Measurements from ENCODE around the gene ZBP1.

The ZBP1 gene

DNA sequence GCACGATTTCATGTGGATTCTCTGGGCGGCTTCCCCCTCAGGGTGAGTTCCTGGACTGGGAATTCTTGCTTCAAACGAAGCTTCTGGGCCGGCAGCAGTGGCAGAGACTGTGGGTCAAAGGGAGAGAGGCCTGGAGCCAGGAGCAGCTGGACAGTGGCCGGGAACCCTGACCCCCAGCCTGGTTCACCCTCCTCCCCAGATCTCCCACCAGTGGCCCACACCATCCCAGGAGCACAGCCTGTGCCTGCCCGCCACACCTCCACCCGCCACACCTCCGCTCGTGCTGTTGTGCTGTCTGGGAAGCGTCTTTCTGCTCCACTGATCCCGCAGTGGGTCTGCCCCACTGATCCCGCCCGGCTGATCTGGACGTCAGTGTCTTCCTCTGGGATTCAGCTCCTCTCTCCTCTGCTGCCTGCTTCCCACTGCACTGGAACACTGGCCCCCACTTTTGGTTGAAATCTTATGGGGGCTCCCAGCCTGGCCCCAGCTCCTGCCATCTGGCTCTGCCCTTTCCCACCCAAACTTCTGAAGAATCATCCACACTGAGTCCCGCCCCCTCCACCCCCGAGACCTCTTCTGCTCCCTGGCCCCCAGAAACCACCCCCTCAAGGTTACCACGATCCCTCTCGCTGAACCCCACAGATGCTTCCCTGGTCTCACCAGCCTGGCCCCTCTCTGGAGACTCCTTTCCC lies 9.8 kb downstream of the ZBP1 start:
- Histone ChIP-seq H3K9ac (ENCODE audit: insufficient read length, low read depth) (peak overlapping the region; percentile 3), H3K9me3 (ENCODE audit: insufficient read depth, low read length) (no peaks in the 10 kb centered on the region), H3K36me3 (ENCODE audit: insufficient read depth, insufficient read length, low read length) (no peaks in the 10 kb centered on the region), H3K4me3 (ENCODE audit: insufficient read length, low read depth) (no peak overlapping the region), H3K27me3 (ENCODE audit: insufficient read depth, insufficient read length) (no peaks in the 10 kb centered on the region), H3K4me1 (ENCODE audit: insufficient read depth, insufficient read length) (peaks cover 3% of the 10 kb centered on the region)
- DNase-seq (ENCODE audit: low read depth, low spot score): no peak
- TF ChIP-seq ZNF274 (IDR thresholded peaks at IDR 0.05; ENCODE audit: low read depth, low read length) (no peak), YY1 (IDR thresholded peaks at IDR 0.05; ENCODE audit: insufficient read depth, insufficient read length) (no peak), SUZ12 (IDR thresholded peaks at IDR 0.05; ENCODE audit: extremely low read depth, insufficient read depth, insufficient read length) (no peak)

DNA sequence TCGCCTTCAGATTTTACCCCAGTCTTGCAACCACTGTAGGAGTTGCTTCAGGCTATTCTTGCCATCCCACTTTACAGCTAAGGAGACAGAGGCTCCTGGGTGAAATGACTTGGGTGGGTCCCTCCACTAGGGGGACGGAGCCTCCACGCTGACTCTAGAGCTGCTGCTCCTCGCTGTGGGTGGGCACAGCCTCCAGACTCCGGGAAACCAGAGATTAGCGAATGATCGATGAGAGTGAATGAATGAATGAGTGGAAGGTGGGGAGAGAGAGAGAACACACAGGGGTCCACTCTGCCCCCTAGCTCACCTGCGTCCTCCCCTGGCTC lies 10.4 kb downstream of the ZBP1 start:
- no peak for DNase-seq (ENCODE audit: low read depth, low spot score)
- H3K36me3 ChIP-seq (ENCODE audit: insufficient read depth, insufficient read length, low read length): no peaks in the 10 kb centered on the region
- no peaks in the 10 kb centered on the region for H3K27me3 ChIP-seq (ENCODE audit: insufficient read depth, insufficient read length)
- no peaks in the 10 kb centered on the region for H3K9me3 ChIP-seq (ENCODE audit: insufficient read depth, low read length)
- no peak for TF ChIP-seq SUZ12 (IDR thresholded peaks at IDR 0.05; ENCODE audit: extremely low read depth, insufficient read depth, insufficient read length)
- TF ChIP-seq YY1 (IDR thresholded peaks at IDR 0.05; ENCODE audit: insufficient read depth, insufficient read length): no peak
- TF ChIP-seq ZNF274 (IDR thresholded peaks at IDR 0.05; ENCODE audit: low read depth, low read length): no peak
- H3K4me1 ChIP-seq (ENCODE audit: insufficient read depth, insufficient read length): peaks cover 3% of the 10 kb centered on the region
- peak overlapping the region; percentile 3 for H3K9ac ChIP-seq (ENCODE audit: insufficient read length, low read depth)
- no peak overlapping the region for H3K4me3 ChIP-seq (ENCODE audit: insufficient read length, low read depth)

DNA sequence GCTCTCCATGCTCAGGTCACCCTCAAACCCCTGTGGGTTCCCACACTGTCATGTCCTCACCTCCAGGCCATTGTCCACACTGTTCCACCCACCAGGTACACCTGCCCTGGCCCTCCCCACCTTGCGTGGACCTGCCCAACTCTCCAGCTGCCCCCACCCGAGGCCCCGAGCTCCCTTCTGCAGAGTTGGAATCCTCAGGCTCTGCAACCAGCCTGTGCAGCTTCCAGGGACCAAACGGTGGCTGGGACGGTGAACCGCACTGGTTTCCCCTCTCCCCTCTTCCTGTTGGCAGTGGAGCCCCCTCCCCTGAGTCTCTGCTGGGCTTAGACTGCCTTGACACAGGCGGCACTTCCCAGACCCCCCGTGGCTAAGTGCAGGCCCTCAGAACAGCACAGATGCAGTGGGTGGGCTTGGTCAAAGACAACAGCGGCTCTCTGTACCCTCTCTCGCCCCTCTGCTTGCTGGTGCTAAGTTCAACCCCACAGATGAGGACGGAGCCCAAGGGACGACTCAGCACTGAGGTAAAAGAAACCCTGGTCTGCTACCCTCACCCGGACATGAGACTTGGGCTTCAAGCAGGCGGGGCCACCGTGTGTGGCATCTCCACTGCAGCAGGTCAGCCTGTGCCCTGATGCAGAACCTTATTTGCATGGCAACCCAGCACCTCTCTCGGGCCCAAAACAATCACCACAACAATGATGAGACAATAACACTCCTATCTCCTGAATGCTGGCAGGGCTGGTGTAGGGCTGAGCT lies 11.0 kb downstream of the ZBP1 start:
- TF ChIP-seq ZNF274 (IDR thresholded peaks at IDR 0.05; ENCODE audit: low read depth, low read length): no peak
- no peak for TF ChIP-seq YY1 (IDR thresholded peaks at IDR 0.05; ENCODE audit: insufficient read depth, insufficient read length)
- no peak for TF ChIP-seq SUZ12 (IDR thresholded peaks at IDR 0.05; ENCODE audit: extremely low read depth, insufficient read depth, insufficient read length)
- no peak overlapping the region for H3K4me3 ChIP-seq (ENCODE audit: insufficient read length, low read depth)

DNA sequence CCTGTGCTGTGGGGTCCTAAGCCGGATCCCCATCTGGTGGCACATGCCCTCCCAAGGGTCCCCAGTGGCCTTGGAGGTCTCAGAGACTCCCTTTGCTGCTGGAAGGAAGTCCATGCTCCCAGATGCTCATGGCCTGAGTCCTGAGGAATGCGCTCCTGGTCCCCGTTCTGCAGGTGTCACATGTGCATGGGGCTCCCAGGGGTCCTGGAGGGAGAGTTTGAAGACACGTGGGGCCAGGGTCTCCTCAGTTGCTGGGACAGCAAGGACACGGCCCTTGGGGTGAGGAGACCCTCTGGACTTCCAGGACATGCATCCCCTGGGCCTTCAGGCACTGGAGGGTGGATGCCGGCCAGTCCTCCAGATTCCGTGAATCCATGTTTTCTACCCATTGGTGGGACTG lies 11.7 kb downstream of the ZBP1 start:
- H3K9ac ChIP-seq (ENCODE audit: insufficient read length, low read depth): no peak overlapping the region
- H3K9me3 ChIP-seq (ENCODE audit: insufficient read depth, low read length): no peaks in the 10 kb centered on the region
- no peaks in the 10 kb centered on the region for H3K36me3 ChIP-seq (ENCODE audit: insufficient read depth, insufficient read length, low read length)
- TF ChIP-seq SUZ12 (IDR thresholded peaks at IDR 0.05; ENCODE audit: extremely low read depth, insufficient read depth, insufficient read length) (no peak), ZNF274 (IDR thresholded peaks at IDR 0.05; ENCODE audit: low read depth, low read length) (no peak), YY1 (IDR thresholded peaks at IDR 0.05; ENCODE audit: insufficient read depth, insufficient read length) (no peak)
- no peak for DNase-seq (ENCODE audit: low read depth, low spot score)
- H3K27me3 ChIP-seq (ENCODE audit: insufficient read depth, insufficient read length): no peaks in the 10 kb centered on the region
- no peak overlapping the region for H3K4me3 ChIP-seq (ENCODE audit: insufficient read length, low read depth)
- H3K4me1 ChIP-seq (ENCODE audit: insufficient read depth, insufficient read length): peaks cover 3% of the 10 kb centered on the region

More for the DNA sequence above, 11.0 kb downstream of the ZBP1 start:
- peaks cover 3% of the 10 kb centered on the region for H3K4me1 ChIP-seq (ENCODE audit: insufficient read depth, insufficient read length)
- no peaks in the 10 kb centered on the region for H3K36me3 ChIP-seq (ENCODE audit: insufficient read depth, insufficient read length, low read length)
- no peak overlapping the region for H3K9ac ChIP-seq (ENCODE audit: insufficient read length, low read depth)
- H3K9me3 ChIP-seq (ENCODE audit: insufficient read depth, low read length): no peaks in the 10 kb centered on the region
- H3K27me3 ChIP-seq (ENCODE audit: insufficient read depth, insufficient read length): no peaks in the 10 kb centered on the region
- no peak for DNase-seq (ENCODE audit: low read depth, low spot score)

DNA sequence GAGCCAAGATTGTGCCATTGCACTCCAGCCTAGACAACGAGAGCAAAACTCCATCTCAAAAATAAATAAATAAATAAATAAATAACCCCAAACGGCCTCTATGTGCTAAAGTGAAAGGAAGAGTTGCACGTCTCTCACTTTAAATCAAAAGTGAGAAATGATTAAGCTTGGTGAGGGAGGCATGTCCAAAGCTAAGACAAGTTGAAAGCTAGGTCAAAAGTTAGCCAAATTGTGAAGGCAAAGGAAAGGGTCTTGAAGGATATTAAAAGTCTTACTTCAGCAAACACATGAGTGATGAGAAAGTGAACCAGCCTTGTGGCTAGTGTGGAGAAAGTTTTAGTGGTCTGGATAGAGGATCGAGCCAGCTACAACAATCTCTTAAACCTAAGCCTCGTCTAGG lies 14.3 kb downstream of the ZBP1 start:
- Histone ChIP-seq H3K27me3 (ENCODE audit: insufficient read depth, insufficient read length) (no peaks in the 10 kb centered on the region), H3K36me3 (ENCODE audit: insufficient read depth, insufficient read length, low read length) (no peaks in the 10 kb centered on the region), H3K9me3 (ENCODE audit: insufficient read depth, low read length) (no peaks in the 10 kb centered on the region), H3K4me3 (ENCODE audit: insufficient read length, low read depth) (no peak overlapping the region), H3K4me1 (ENCODE audit: insufficient read depth, insufficient read length) (peaks cover 6% of the 10 kb centered on the region), H3K9ac (ENCODE audit: insufficient read length, low read depth) (no peak overlapping the region)
- no peak for TF ChIP-seq ZNF274 (IDR thresholded peaks at IDR 0.05; ENCODE audit: low read depth, low read length)
- no peak for TF ChIP-seq SUZ12 (IDR thresholded peaks at IDR 0.05; ENCODE audit: extremely low read depth, insufficient read depth, insufficient read length)
- no peak for TF ChIP-seq YY1 (IDR thresholded peaks at IDR 0.05; ENCODE audit: insufficient read depth, insufficient read length)
- DNase-seq (ENCODE audit: low read depth, low spot score): no peak

DNA sequence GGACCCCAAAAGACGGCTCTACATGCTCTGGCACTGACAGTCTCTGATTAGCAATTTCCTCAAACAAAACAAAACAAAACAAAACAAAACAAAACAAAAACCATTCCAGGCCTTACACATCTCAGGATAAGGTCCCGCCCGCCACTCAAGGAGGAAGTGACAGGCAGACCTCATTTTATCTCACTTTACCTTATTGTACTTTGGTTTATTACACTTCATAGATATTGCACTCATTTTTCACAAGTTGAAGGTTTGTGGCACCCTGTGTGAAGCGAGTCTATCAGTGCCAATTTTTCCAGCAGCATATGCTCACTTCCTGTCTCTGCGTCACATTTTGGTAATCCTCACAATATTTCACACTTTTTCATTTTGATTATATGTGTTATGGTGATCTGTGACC lies 15.2 kb downstream of the ZBP1 start:
- peaks cover 7% of the 10 kb centered on the region for H3K4me1 ChIP-seq (ENCODE audit: insufficient read depth, insufficient read length)
- H3K27me3 ChIP-seq (ENCODE audit: insufficient read depth, insufficient read length): no peaks in the 10 kb centered on the region
- TF ChIP-seq SUZ12 (IDR thresholded peaks at IDR 0.05; ENCODE audit: extremely low read depth, insufficient read depth, insufficient read length) (no peak), YY1 (IDR thresholded peaks at IDR 0.05; ENCODE audit: insufficient read depth, insufficient read length) (no peak), ZNF274 (IDR thresholded peaks at IDR 0.05; ENCODE audit: low read depth, low read length) (no peak)
- no peaks in the 10 kb centered on the region for H3K36me3 ChIP-seq (ENCODE audit: insufficient read depth, insufficient read length, low read length)
- no peak overlapping the region for H3K4me3 ChIP-seq (ENCODE audit: insufficient read length, low read depth)
- DNase-seq (ENCODE audit: low read depth, low spot score): no peak
- H3K9ac ChIP-seq (ENCODE audit: insufficient read length, low read depth): no peak overlapping the region
- H3K9me3 ChIP-seq (ENCODE audit: insufficient read depth, low read length): no peaks in the 10 kb centered on the region

DNA sequence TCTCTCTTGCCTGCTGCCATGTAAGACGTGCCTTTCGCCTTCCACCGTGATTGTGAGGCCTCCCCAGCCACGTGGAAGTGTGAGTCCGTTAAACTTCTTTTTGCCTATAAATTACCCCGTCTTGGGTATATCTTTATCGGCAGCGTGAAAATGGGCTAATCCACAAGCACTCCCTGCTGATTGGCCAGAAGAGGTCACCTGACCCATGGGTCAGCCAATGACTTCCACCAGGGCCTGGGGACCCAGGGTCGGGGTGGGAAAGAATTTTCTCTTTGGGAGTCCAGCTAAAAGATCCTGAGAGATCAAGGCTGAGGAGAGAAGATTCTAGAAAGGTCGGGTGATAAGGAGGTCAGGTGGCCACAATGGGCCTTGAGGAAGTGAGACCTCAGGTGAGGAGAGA lies 17.1 kb downstream of the ZBP1 start:
- DNase-seq (ENCODE audit: low read depth, low spot score): no peak
- no peak overlapping the region for H3K4me3 ChIP-seq (ENCODE audit: insufficient read length, low read depth)
- peaks cover 12% of the 10 kb centered on the region for H3K4me1 ChIP-seq (ENCODE audit: insufficient read depth, insufficient read length)
- TF ChIP-seq ZNF274 (IDR thresholded peaks at IDR 0.05; ENCODE audit: low read depth, low read length): no peak
- no peak for TF ChIP-seq YY1 (IDR thresholded peaks at IDR 0.05; ENCODE audit: insufficient read depth, insufficient read length)
- no peak for TF ChIP-seq SUZ12 (IDR thresholded peaks at IDR 0.05; ENCODE audit: extremely low read depth, insufficient read depth, insufficient read length)
- H3K9me3 ChIP-seq (ENCODE audit: insufficient read depth, low read length): no peaks in the 10 kb centered on the region
- H3K9ac ChIP-seq (ENCODE audit: insufficient read length, low read depth): no peak overlapping the region
- H3K36me3 ChIP-seq (ENCODE audit: insufficient read depth, insufficient read length, low read length): no peaks in the 10 kb centered on the region
- H3K27me3 ChIP-seq (ENCODE audit: insufficient read depth, insufficient read length): no peaks in the 10 kb centered on the region

All from NT2/D1 (cell line).